Right cardiac atrium (tissue), 5 donors: Measurements from ENCODE around the gene SMTN. TPM values are rescaled to one million over a fixed set of nuclear protein-coding genes. Genes with fewer than 3 reads are reported as not detected.

Experiments
- ATAC-seq, 2 donors: fragments of 200-7000 bp; cut with Tn5 transposase; one replicate each; pipeline versions ENCODE4 v1.8.0 to v1.9.1; 2020; ENCODE audit warnings: moderate library complexity in 2 of 2, mild to moderate bottlenecking in 1 of 2
- DNase-seq, 3 donors: peaks; one replicate each; pipeline ENCODE4 v3.0.0-alpha.2; 2020
- H3K27ac ChIP-seq: one replicate; pipeline ENCODE4 v1.5.1; 2013; ENCODE audit warnings: mild to moderate bottlenecking, low read length, control low read depth, moderate library complexity
- H3K27me3 ChIP-seq: one replicate; pipeline ENCODE4 v1.6.1; 2013; ENCODE audit not compliant: control insufficient read depth, insufficient read depth
- H3K4me1 ChIP-seq: one replicate; pipeline ENCODE4 v1.6.1; 2013; ENCODE audit warnings: low read length; ENCODE audit not compliant: control insufficient read depth, insufficient read depth
- H3K4me3 ChIP-seq: one replicate; pipeline ENCODE4 v1.5.1; 2013; ENCODE audit warnings: low read length, control low read depth
- H3K9me3 ChIP-seq: one replicate; pipeline ENCODE4 v1.6.1; 2013; ENCODE audit warnings: low read length; ENCODE audit not compliant: control insufficient read depth
- WGBS: extraction: QIAGEN DNeasy Blood & Tissue Kit; methylation state at CpG from one replicate; pipeline ENCODE4 v1.1.7; 2013; 5-methylcytosine and 5-hydroxymethylcytosine counted together
- intact Hi-C, 4 donors: fragments of 100-400 bp; cut with DNase I; formaldehyde crosslinking; loops; one replicate each; pipeline versions ENCODE4 v1.11.0 to v1.14.0; 2022 to 2023
- long read RNA-seq, 4 donors: library from polyadenylated mRNA; unstranded; transcript quantifications; one replicate each; pipeline ENCODE4 v2.0.0, GENCODE V29; 2020 to 2021
- polyA plus RNA-seq: library from polyadenylated mRNA; stranded (reverse); fragments of 200-250 nt; gene quantifications from one replicate; pipeline ENCODE4 v1.2.3, GENCODE V29; 2013
- total RNA-seq, 4 donors: library from RNA; stranded (reverse); fragmentation: NEBNext Ultra II Directional; extraction: Animal tissue kit (Norgen Biotek cat#: 25700); gene quantifications; one replicate each; pipeline ENCODE4 v1.2.1, GENCODE V29; 2021
- donor health status: healthy with polysubstance abuse.
- donor health status: DM: no; HTN: yes; CAD: no.
- donor health status: DM: no; HTN: no; CAD: no.
- donor health status: DM: no; HTN: yes; CAD: no; lungs with severe emphysema.
- donor health status: DM: yes; HTN: yes; CAD: no.

Gene SMTN
- total RNA-seq: 100 to 1,000 TPM; 156 to 233 (median 217) TPM
- polyA plus RNA-seq: 192 TPM
- long read RNA-seq, donor 1, transcript SMTN-204 (9 exons, 1,735 nt): major isoform, 105 of 436 reads
- long read RNA-seq, donor 1, transcript SMTN-201 (21 exons, 3,295 nt): minor isoform, 22 of 436 reads
- long read RNA-seq, donor 1, partial matches to known transcripts: 139 of 436 reads
- long read RNA-seq, donor 1, other reads (novel, unspliced or antisense): 166 of 436 reads
- long read RNA-seq, donor 2, transcript SMTN-201 (21 exons, 3,295 nt): minor isoform, 16 of 256 reads
- long read RNA-seq, donor 2, transcript SMTN-204 (9 exons, 1,735 nt): major isoform, 87 of 256 reads
- long read RNA-seq, donor 2, partial matches to known transcripts: 56 of 256 reads
- long read RNA-seq, donor 2, other reads (novel, unspliced or antisense): 96 of 256 reads
- long read RNA-seq, donor 3, transcript SMTN-204 (9 exons, 1,735 nt): major isoform, 256 of 653 reads
- long read RNA-seq, donor 3, transcript SMTN-201 (21 exons, 3,295 nt): minor isoform, 35 of 653 reads
- long read RNA-seq, donor 3, partial matches to known transcripts: 138 of 653 reads
- long read RNA-seq, donor 3, other reads (novel, unspliced or antisense): 221 of 653 reads
- long read RNA-seq, donor 4, transcript SMTN-201 (21 exons, 3,295 nt): minor isoform, 11 of 265 reads
- long read RNA-seq, donor 4, transcript SMTN-204 (9 exons, 1,735 nt): major isoform, 89 of 265 reads
- long read RNA-seq, donor 4, partial matches to known transcripts: 56 of 265 reads
- long read RNA-seq, donor 4, other reads (novel, unspliced or antisense): 104 of 265 reads

DNA sequence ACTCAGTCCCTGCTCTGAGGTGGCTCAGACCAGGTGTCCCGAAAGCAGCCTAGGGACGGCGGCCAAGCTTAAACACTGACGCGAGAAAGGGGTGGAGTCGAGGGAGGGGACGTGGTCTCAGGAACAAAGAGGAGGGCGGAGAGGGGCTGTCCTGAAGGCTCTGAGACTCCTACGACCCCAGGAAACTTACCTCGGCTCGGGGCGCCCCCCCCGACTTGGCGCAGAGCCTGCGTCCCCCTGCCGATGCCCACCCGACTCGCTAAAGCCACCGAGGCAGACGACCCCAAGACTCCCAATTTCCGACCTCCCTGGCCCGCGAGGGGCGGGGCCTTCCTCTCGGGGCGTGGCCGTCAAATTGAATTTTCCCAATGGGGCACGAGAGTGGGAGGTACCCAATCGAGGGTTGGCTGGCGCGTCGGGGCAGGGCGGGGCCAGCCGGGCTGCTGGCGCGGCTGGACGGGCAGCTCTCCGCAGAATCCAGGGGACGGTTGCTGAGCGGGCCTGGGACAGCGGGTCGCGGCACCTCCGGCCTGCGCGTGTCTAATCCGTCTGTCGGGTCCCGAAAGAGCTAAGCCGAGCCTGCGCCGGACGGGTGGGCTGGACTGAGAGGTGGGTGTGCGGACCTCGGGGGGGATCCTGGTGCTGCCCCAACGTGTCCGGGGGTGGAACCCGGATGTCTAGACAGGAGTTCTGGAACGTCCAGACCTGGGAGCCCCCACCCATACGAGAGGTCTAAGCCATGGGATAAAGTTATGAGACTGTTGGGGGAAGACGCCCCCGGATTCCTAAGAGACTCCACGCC, at the start of gene SMTN:
TSS of gene SMTN (plus strand) at position 471 of the 802 bp plus-strand sequence. CDS start 1,941 bp downstream, outside the sequence.
- no peaks in the 10 kb centered on the region for H3K9me3 ChIP-seq
- peak; percentile 81 to 82 for ATAC-seq
- H3K27ac ChIP-seq: peak within 1 kb of the TSS; percentile 82
- intact Hi-C loops: loop anchor here (5.0 to 10.0 kb wide), 4 partner anchors 114 to 154 kb away; partner anchors contain the start of genes MORC2 (in 3 of the 4) and TUG1 (in 3 of the 4)
- peaks cover 7% of the 10 kb centered on the region for H3K4me1 ChIP-seq
- peak within 1 kb of the TSS; percentile 74 for H3K4me3 ChIP-seq
- H3K27me3 ChIP-seq: no peaks in the 10 kb centered on the region
- under 1% methylated on average over 63 of the region's 63 CpGs for WGBS
- DNase-seq: peak; percentile 94 to 97 (median 97)

- intact Hi-C loops: no loop called here
- Histone ChIP-seq H3K27me3 (no peaks in the 10 kb centered on the region), H3K4me3 (no peak overlapping the region), H3K9me3 (no peaks in the 10 kb centered on the region), H3K4me1 (no peaks in the 10 kb centered on the region), H3K27ac (no peak overlapping the region)
- ATAC-seq (no peak), DNase-seq (peak in 1 of 3 donors; percentile 50)
- WGBS: 47% methylated on average over 20 of the region's 20 CpGs
Measured at GRCh38 chr22:31036671-31037550, 44.2 kb upstream of the SMTN start.

GRCh38 chr22:31038686-31039085, 42.4 kb upstream of the SMTN start:
- Histone ChIP-seq H3K9me3 (no peaks in the 10 kb centered on the region), H3K4me3 (no peak overlapping the region), H3K27me3 (no peaks in the 10 kb centered on the region), H3K27ac (peak overlapping the region; percentile 17), H3K4me1 (no peaks in the 10 kb centered on the region)
- no peak for ATAC-seq
- 54% methylated on average over 1 of the region's 1 CpG for WGBS
- intact Hi-C loops: no loop called here
- no peak for DNase-seq

GRCh38 chr22:31039393-31039792, 41.7 kb upstream of the SMTN start:
- intact Hi-C loops: no loop called here
- Histone ChIP-seq H3K4me1 (no peaks in the 10 kb centered on the region), H3K27me3 (no peaks in the 10 kb centered on the region), H3K4me3 (no peak overlapping the region), H3K9me3 (no peaks in the 10 kb centered on the region), H3K27ac (peak overlapping the region; percentile 57)
- ATAC-seq: peak; percentile 47 to 58
- peak in 1 of 3 donors; percentile 54 for DNase-seq
- WGBS: 36% methylated on average over 9 of the region's 9 CpGs

- H3K4me1 ChIP-seq: peaks cover 2% of the 10 kb centered on the region
- no peak overlapping the region for H3K4me3 ChIP-seq
- H3K27ac ChIP-seq: no peak overlapping the region
- H3K9me3 ChIP-seq: no peaks in the 10 kb centered on the region
- no peak for DNase-seq
- intact Hi-C loops: loop anchor here in 1 of 4 donors (10.0 kb wide), 1 partner anchor 66 kb away; no protein-coding TSS in a partner anchor
- no peaks in the 10 kb centered on the region for H3K27me3 ChIP-seq
- no peak for ATAC-seq
- 86% methylated on average over 3 of the region's 3 CpGs for WGBS
Measured at GRCh38 chr22:31040542-31041398, 40.3 kb upstream of the SMTN start.

DNA sequence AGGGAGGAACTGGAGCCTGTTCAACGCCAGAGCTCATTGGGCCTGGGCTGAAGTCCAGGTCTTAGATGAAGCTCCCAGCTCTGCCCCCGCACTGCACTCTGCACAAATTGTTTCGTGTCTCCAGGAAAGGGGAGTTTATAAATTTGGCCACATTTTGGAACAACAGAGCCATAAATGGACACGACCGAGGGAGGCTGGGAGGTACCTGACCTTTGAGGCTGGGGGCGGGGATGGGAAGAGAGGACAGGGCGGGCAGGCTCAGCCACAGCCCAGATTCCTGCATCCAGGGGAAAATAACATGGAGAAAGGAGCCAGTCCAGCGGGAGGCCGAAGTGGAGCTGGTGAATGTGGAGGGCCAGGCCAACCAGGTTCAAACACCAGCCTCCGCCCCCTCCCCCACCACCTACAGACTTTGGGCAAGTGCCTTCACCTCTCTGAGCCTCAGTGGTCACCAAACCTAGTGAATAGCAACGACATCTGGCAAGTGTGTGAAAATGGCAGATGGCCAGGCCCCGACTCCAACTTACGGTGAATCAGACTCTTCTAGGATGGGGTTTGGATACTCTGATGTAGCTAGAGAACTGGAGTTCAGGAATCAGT, 36.8 kb upstream of the SMTN start:
- H3K4me3 ChIP-seq: no peak overlapping the region
- peak overlapping the region; percentile 25 for H3K27ac ChIP-seq
- intact Hi-C loops: loop anchor here in 1 of 4 donors (10.0 kb wide), 1 partner anchor 70 kb away; no protein-coding TSS in a partner anchor
- peak; percentile 70 to 81 (median 81) for DNase-seq
- no peaks in the 10 kb centered on the region for H3K9me3 ChIP-seq
- WGBS: 40% methylated on average over 13 of the region's 13 CpGs
- peak; percentile 52 to 77 for ATAC-seq
- peaks cover 2% of the 10 kb centered on the region for H3K4me1 ChIP-seq
- no peaks in the 10 kb centered on the region for H3K27me3 ChIP-seq

GRCh38 chr22:31045900-31046538, 35.1 kb upstream of the SMTN start:
- Histone ChIP-seq H3K9me3 (no peaks in the 10 kb centered on the region), H3K27me3 (no peaks in the 10 kb centered on the region), H3K4me1 (peaks cover 2% of the 10 kb centered on the region), H3K27ac (peak overlapping the region; percentile 73), H3K4me3 (no peak overlapping the region)
- DNase-seq: peak in 1 of 3 donors; percentile 53
- intact Hi-C loops: loop anchor here in 1 of 4 donors (10.0 kb wide), 1 partner anchor 71 kb away; no protein-coding TSS in a partner anchor
- 69% methylated on average over 4 of the region's 4 CpGs for WGBS
- ATAC-seq: peak; percentile 5 to 17

- ATAC-seq (peak; percentile 80 to 89), DNase-seq (peak; percentile 77 to 89 (median 81))
- Histone ChIP-seq H3K27me3 (no peaks in the 10 kb centered on the region), H3K4me3 (no peak overlapping the region), H3K9me3 (no peaks in the 10 kb centered on the region), H3K4me1 (peaks cover 2% of the 10 kb centered on the region), H3K27ac (peak overlapping the region; percentile 73)
- WGBS: 50% methylated on average over 11 of the region's 11 CpGs
- intact Hi-C loops: loop anchor here in 1 of 4 donors (10.0 kb wide), 1 partner anchor 72 kb away; no protein-coding TSS in a partner anchor
Measured at GRCh38 chr22:31046539-31047226, 34.4 kb upstream of the SMTN start.
